Liver (tissue), 9 donors: Measurements from ENCODE around the gene BICDL1. TPM values are rescaled to one million over a fixed set of nuclear protein-coding genes. Genes with fewer than 3 reads are reported as not detected.

ENCODE experiments used
- DNase-seq: peaks from one replicate; pipeline ENCODE4 v3.0.0-alpha.2; 2017; ENCODE audit warnings: low spot score
- H3K27ac ChIP-seq, 2 donors: one replicate each; pipeline ENCODE4 v1.7.0; 2013; ENCODE audit warnings: inconsistent platforms in 2 of 2, low read length in 2 of 2, control low read depth in 1 of 2, low read depth in 1 of 2, mild to moderate bottlenecking in 1 of 2
- H3K27me3 ChIP-seq, 4 donors: one replicate each; pipeline versions ENCODE4 v1.6.1 to v1.7.0; 2013; ENCODE audit warnings: low read length in 3 of 4, inconsistent platforms in 1 of 4, mild to moderate bottlenecking in 1 of 4, moderate library complexity in 1 of 4; ENCODE audit not compliant: control insufficient read depth in 4 of 4, insufficient read depth in 4 of 4
- H3K36me3 ChIP-seq, 4 donors: one replicate each; pipeline versions ENCODE4 v1.6.1 to v1.7.0; 2013; ENCODE audit warnings: low read length in 3 of 4, mild to moderate bottlenecking in 3 of 4, low read depth in 1 of 4, moderate library complexity in 1 of 4; ENCODE audit not compliant: control insufficient read depth in 4 of 4, insufficient read depth in 3 of 4
- H3K4me1 ChIP-seq, 4 donors: one replicate each; pipeline versions ENCODE4 v1.6.1 to v1.7.0; 2013; ENCODE audit warnings: low read length in 3 of 4, mild to moderate bottlenecking in 3 of 4, moderate library complexity in 1 of 4; ENCODE audit not compliant: control insufficient read depth in 4 of 4, insufficient read depth in 4 of 4
- H3K4me3 ChIP-seq, 3 donors: one replicate each; pipeline versions ENCODE4 v1.6.1 to v1.7.0; 2013; ENCODE audit warnings: low read length in 3 of 3, control low read depth in 1 of 3, low read depth in 1 of 3, mild to moderate bottlenecking in 1 of 3
- H3K9ac ChIP-seq, 2 donors: one replicate each; pipeline ENCODE4 v1.7.0; 2013; ENCODE audit warnings: low read length in 2 of 2, mild to moderate bottlenecking in 2 of 2, moderate library complexity in 2 of 2, control low read depth in 1 of 2, low read depth in 1 of 2
- H3K9me3 ChIP-seq, 4 donors: one replicate each; pipeline versions ENCODE4 v1.6.1 to v1.7.0; 2013; ENCODE audit warnings: low read length in 3 of 4; ENCODE audit not compliant: control insufficient read depth in 4 of 4
- FOXA1 ChIP-seq: IDR thresholded peaks from 2 replicates; pipeline ENCODE4 v1.6.1; 2016; ENCODE audit warnings: antibody characterized with exemption
- FOXA2 ChIP-seq: IDR thresholded peaks from 2 replicates; pipeline ENCODE4 v1.6.1; 2016; ENCODE audit warnings: antibody characterized with exemption
- GABPA ChIP-seq, 2 donors: IDR thresholded peaks in 1 of 2; conservative IDR thresholded peaks in 1 of 2; 2 replicates each; pipeline ENCODE4 v1.6.1; 2016; ENCODE audit warnings: antibody characterized with exemption in 2 of 2, mild to moderate bottlenecking in 1 of 2, moderate library complexity in 1 of 2
- HNF4A ChIP-seq, 2 donors: conservative IDR thresholded peaks; 2 replicates each; pipeline ENCODE4 v1.6.1; 2016; ENCODE audit warnings: antibody characterized with exemption in 2 of 2, mild to moderate bottlenecking in 2 of 2
- HNF4G ChIP-seq: IDR thresholded peaks from 2 replicates; pipeline ENCODE4 v1.6.1; 2016; ENCODE audit warnings: antibody characterized with exemption
- RAD21 ChIP-seq, 2 donors: IDR thresholded peaks; 2 replicates each; pipeline ENCODE4 v1.6.1; 2016; ENCODE audit warnings: antibody characterized with exemption in 2 of 2, mild to moderate bottlenecking in 2 of 2
- RXRA ChIP-seq, 2 donors: IDR thresholded peaks; 2 replicates each; pipeline ENCODE4 v1.6.1; 2017 to 2018; ENCODE audit warnings: antibody characterized with exemption in 2 of 2, mild to moderate bottlenecking in 1 of 2
- SP1 ChIP-seq: IDR thresholded peaks from 2 replicates; pipeline ENCODE4 v1.6.1; 2018; ENCODE audit warnings: antibody characterized with exemption, mild to moderate bottlenecking
- TAF1 ChIP-seq: conservative IDR thresholded peaks from 2 replicates; pipeline ENCODE4 v1.6.1; 2016; ENCODE audit warnings: antibody characterized with exemption, mild to moderate bottlenecking
- YY1 ChIP-seq: IDR thresholded peaks from 2 replicates; pipeline ENCODE4 v1.6.1; 2016; ENCODE audit warnings: antibody characterized with exemption, mild to moderate bottlenecking
- WGBS: extraction: QIAGEN DNeasy Blood & Tissue Kit; methylation state at CpG from one replicate; pipeline ENCODE4 v1.1.7; 2013; 5-methylcytosine and 5-hydroxymethylcytosine counted together
- polyA plus RNA-seq, 2 donors: library from polyadenylated mRNA; stranded (reverse) in 1 of 2; unstranded in 1 of 2; fragments of 200-250 nt in 1 of 2; fragments of >200 nt in 1 of 2; fragmentation: Nextera tagmentation in 1 of 2; extraction: Ambion mirVana in 1 of 2; gene quantifications; one replicate each; pipeline versions ENCODE4 v1.2.1 to v1.2.3, GENCODE V29; 2013 to 2015
- total RNA-seq, 2 donors: library from RNA; depleted of rRNA; stranded (reverse); fragments of >200 nt; gene quantifications; one replicate each; pipeline ENCODE4 v1.2.3, GENCODE V29; 2014
- TF ChIP-seq, protein P1 (sequence below): fragments of 150-350 bp; IDR thresholded peaks from 2 replicates; pipeline ENCODE4 v1.5.1; 2017; ENCODE audit warnings: improper control_type of control experiment, low read depth, low read length; ENCODE audit not compliant: missing input control
- TF ChIP-seq, protein P2 (sequence below): IDR thresholded peaks from 2 replicates; pipeline ENCODE4 v1.6.1; 2016; ENCODE audit warnings: antibody characterized with exemption
- TF ChIP-seq, protein P3 (sequence below): IDR thresholded peaks from 2 replicates; pipeline ENCODE4 v1.6.1; 2016; ENCODE audit warnings: antibody characterized with exemption, mild to moderate bottlenecking
- donor health status: healthy.
- donor health status: healthy.
- donor health status: healthy.
- donor health status: healthy.
- donor health status: healthy.

Gene BICDL1
- total and polyA plus RNA-seq, 4 donors: 0.65 to 3.8 (median 2.3) TPM

DNA sequence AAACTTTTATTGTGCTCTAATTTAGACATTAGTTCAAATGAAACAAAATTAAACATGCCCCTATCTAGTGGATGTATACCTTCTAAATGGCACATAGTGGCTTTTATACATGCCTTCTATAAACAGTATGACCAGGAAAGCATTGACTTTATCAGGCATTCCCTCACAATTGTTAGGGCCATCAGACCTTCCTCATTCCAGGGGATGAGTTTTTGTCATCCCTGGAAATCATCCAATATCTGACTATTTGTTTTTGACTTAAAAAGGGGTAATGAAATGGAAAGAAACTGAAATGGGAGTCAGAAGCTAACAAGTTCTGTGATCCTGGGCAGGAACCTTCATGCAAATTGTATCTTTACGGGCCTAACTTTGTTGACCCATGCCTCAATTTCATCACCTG is 58.0 kb downstream of the BICDL1 start:
- no peak for DNase-seq
- 90% methylated on average over 1 of the region's 1 CpG for WGBS
- H3K27me3 ChIP-seq: no peaks in the 10 kb centered on the region
- no peak overlapping the region for H3K9ac ChIP-seq
- H3K9me3 ChIP-seq: no peaks in the 10 kb centered on the region
- no peaks in the 10 kb centered on the region for H3K4me1 ChIP-seq
- H3K4me3 ChIP-seq: no peak overlapping the region
- H3K27ac ChIP-seq: no peak overlapping the region
- TF ChIP-seq, protein P1, sequence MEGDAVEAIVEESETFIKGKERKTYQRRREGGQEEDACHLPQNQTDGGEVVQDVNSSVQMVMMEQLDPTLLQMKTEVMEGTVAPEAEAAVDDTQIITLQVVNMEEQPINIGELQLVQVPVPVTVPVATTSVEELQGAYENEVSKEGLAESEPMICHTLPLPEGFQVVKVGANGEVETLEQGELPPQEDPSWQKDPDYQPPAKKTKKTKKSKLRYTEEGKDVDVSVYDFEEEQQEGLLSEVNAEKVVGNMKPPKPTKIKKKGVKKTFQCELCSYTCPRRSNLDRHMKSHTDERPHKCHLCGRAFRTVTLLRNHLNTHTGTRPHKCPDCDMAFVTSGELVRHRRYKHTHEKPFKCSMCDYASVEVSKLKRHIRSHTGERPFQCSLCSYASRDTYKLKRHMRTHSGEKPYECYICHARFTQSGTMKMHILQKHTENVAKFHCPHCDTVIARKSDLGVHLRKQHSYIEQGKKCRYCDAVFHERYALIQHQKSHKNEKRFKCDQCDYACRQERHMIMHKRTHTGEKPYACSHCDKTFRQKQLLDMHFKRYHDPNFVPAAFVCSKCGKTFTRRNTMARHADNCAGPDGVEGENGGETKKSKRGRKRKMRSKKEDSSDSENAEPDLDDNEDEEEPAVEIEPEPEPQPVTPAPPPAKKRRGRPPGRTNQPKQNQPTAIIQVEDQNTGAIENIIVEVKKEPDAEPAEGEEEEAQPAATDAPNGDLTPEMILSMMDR: no peak
- TF ChIP-seq HNF4G (no peak), SP1 (no peak), HNF4A (conservative IDR thresholded peaks at IDR 0.05) (no peak), RXRA (IDR thresholded peaks at IDR 0.05) (no peak), FOXA1 (no peak), YY1 (no peak), FOXA2 (no peak), TAF1 (no peak), RAD21 (IDR thresholded peaks at IDR 0.05) (no peak)
- TF ChIP-seq, protein P2, sequence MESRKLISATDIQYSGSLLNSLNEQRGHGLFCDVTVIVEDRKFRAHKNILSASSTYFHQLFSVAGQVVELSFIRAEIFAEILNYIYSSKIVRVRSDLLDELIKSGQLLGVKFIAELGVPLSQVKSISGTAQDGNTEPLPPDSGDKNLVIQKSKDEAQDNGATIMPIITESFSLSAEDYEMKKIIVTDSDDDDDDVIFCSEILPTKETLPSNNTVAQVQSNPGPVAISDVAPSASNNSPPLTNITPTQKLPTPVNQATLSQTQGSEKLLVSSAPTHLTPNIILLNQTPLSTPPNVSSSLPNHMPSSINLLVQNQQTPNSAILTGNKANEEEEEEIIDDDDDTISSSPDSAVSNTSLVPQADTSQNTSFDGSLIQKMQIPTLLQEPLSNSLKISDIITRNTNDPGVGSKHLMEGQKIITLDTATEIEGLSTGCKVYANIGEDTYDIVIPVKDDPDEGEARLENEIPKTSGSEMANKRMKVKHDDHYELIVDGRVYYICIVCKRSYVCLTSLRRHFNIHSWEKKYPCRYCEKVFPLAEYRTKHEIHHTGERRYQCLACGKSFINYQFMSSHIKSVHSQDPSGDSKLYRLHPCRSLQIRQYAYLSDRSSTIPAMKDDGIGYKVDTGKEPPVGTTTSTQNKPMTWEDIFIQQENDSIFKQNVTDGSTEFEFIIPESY: no peak
- TF ChIP-seq, protein P3, sequence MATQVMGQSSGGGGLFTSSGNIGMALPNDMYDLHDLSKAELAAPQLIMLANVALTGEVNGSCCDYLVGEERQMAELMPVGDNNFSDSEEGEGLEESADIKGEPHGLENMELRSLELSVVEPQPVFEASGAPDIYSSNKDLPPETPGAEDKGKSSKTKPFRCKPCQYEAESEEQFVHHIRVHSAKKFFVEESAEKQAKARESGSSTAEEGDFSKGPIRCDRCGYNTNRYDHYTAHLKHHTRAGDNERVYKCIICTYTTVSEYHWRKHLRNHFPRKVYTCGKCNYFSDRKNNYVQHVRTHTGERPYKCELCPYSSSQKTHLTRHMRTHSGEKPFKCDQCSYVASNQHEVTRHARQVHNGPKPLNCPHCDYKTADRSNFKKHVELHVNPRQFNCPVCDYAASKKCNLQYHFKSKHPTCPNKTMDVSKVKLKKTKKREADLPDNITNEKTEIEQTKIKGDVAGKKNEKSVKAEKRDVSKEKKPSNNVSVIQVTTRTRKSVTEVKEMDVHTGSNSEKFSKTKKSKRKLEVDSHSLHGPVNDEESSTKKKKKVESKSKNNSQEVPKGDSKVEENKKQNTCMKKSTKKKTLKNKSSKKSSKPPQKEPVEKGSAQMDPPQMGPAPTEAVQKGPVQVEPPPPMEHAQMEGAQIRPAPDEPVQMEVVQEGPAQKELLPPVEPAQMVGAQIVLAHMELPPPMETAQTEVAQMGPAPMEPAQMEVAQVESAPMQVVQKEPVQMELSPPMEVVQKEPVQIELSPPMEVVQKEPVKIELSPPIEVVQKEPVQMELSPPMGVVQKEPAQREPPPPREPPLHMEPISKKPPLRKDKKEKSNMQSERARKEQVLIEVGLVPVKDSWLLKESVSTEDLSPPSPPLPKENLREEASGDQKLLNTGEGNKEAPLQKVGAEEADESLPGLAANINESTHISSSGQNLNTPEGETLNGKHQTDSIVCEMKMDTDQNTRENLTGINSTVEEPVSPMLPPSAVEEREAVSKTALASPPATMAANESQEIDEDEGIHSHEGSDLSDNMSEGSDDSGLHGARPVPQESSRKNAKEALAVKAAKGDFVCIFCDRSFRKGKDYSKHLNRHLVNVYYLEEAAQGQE: no peak
- no peaks in the 10 kb centered on the region for H3K36me3 ChIP-seq

DNA sequence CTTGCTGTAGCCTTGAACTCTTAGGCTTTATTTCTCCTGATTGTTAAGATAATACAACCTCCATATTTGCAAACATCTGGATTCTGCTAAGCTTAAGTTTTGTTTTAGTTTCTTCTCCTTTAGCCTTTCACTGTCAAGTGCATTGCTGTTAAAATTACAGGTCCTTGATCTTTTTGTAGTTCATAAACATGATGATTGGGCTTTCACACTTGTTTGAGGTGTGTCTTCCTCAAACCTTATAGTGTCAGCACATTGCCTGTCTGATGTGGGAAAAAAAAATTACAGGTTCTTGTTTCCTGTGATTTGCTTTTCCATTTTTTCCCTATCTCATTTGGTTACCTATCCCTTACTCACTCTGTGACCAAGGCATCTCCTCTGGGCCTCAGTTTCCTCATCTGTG is 59.2 kb downstream of the BICDL1 start:
- DNase-seq: no peak
- Histone ChIP-seq H3K27ac (no peak overlapping the region), H3K9me3 (no peaks in the 10 kb centered on the region), H3K9ac (no peak overlapping the region), H3K36me3 (no peaks in the 10 kb centered on the region), H3K27me3 (no peaks in the 10 kb centered on the region), H3K4me3 (no peak overlapping the region), H3K4me1 (no peaks in the 10 kb centered on the region)
- TF ChIP-seq RAD21 (IDR thresholded peaks at IDR 0.05): no peak
- TF ChIP-seq SP1: no peak

DNA sequence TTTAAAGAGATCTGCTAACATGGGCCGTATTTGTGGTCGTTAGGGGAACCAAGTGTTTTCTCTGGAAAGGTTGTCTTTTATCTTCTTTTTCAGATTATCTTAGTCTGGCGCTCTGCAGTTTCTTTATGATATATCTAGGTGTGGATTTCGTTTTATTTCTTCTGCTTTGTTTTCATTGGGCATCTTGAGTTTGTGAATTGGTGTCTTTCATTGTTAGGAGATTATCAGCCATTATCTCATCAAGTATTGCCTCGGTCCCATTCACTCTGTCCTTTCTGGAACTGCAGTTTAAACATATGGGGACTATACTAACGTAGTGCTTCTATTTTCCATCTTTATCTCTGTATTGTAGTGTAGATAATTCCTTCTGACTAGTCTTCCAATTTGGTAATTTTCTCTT is 60.4 kb downstream of the BICDL1 start:
- Histone ChIP-seq H3K9me3 (no peaks in the 10 kb centered on the region), H3K9ac (no peak overlapping the region), H3K4me3 (no peak overlapping the region), H3K36me3 (no peaks in the 10 kb centered on the region), H3K4me1 (no peaks in the 10 kb centered on the region), H3K27ac (no peak overlapping the region), H3K27me3 (no peaks in the 10 kb centered on the region)
- WGBS: 88% methylated on average over 6 of the region's 6 CpGs
- TF ChIP-seq HNF4A (conservative IDR thresholded peaks at IDR 0.05): no peak
- no peak for TF ChIP-seq HNF4G
- TF ChIP-seq SP1: no peak
- no peak for TF ChIP-seq TAF1
- TF ChIP-seq, protein P1: no peak
- TF ChIP-seq GABPA (IDR thresholded peaks at IDR 0.05 in 1 of 2, conservative IDR thresholded peaks at IDR 0.05 in 1 of 2): no peak
- DNase-seq: no peak
